ENCODE data around the gene TMEM30B.
"Not testable (repeated sequence)": the region's sequence is repeated elsewhere in the genome, so short reads cannot be mapped to it uniquely, and the experiment has no call there.

The TMEM30B gene

DNA sequence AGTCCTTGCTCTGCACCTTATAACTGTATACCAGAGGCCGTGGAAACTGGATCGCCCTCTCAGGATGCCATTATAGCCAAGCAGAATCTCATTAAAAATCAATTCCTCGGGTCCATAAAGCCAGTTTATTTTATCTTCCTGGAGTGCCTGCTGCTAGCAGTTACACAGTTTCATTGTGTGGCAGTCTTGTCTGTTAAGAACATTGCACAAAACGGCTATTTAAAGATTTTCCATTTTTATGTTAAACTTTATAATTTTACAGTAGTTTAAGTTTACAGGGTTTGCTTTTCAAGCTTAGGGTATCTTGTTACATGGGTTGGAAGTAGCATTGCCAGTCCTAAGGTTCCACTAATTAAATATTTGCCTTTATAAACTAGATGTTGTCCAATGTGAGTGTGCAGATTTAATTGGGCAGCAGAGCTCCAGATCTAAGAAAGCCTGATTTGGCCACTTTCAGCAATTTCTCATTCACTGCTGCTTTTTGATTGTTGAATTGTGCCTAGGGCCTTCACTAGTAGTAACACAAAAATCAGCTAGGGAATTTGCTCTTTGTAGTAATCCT is 17.0 kb downstream of the TMEM30B start:
- no peak for DNase-seq

GRCh38 chr14:61262082-61262481 is 19.1 kb downstream of the TMEM30B start:
- no peak for DNase-seq

- DNase-seq = no peak
Measured at GRCh38 chr14:61260939-61261776, 20.0 kb downstream of the TMEM30B start.

DNA sequence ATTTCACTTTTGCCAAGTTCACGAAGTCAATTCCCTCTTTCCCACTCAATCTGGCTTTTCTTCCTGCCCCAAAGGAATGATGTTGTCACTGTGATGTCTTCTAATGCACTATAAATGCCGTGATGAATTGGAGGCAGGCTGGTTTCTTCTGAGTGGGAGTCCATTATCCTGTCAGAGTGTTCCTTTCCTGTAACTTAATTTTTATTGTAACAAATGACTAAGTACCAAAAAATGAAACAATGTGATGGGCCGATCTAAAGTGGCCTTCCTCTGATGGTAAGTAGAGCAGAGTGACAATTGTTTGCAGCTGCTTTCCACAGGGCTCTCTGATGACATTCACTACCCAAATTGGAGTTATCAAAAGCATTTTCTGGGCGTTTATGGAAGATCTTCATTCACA is 22.2 kb downstream of the TMEM30B start:
- DNase-seq = no peak

GRCh38 chr14:61257469-61258057 is 23.6 kb downstream of the TMEM30B start:
- DNase-seq = no peak

DNA sequence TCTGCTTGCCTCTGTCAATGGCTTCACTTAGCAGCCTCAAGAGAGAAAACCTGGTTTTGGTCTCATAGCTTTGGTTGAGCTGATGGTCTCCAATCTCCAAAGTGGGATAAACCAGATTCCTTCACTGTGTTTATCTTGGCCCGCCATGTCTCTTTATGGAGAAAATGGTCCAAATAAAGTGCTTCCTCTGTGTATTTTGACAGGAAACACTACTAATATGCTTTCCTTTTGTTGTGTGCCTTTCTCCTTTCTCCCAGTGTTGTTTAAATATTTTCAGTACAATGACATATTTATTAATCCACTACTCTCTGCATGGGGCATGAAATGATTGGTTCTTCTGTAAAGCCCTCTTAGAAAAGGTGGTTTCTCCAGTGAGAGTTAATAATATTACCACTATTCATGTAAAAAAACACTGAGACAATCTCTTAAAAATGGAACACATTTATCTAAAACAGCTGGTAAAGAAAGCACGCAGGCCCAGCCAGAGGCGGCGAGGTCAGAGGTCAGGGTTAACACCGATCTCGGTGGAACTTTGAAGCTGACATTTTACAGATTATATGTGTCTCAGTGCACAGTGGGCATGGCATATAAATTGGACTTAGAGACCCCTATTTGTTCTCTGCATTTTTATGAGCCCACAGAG is 24.2 kb downstream of the TMEM30B start:
- DNase-seq = no peak

- no peak for DNase-seq
Measured at GRCh38 chr14:61255968-61256367, 25.2 kb downstream of the TMEM30B start.

DNA sequence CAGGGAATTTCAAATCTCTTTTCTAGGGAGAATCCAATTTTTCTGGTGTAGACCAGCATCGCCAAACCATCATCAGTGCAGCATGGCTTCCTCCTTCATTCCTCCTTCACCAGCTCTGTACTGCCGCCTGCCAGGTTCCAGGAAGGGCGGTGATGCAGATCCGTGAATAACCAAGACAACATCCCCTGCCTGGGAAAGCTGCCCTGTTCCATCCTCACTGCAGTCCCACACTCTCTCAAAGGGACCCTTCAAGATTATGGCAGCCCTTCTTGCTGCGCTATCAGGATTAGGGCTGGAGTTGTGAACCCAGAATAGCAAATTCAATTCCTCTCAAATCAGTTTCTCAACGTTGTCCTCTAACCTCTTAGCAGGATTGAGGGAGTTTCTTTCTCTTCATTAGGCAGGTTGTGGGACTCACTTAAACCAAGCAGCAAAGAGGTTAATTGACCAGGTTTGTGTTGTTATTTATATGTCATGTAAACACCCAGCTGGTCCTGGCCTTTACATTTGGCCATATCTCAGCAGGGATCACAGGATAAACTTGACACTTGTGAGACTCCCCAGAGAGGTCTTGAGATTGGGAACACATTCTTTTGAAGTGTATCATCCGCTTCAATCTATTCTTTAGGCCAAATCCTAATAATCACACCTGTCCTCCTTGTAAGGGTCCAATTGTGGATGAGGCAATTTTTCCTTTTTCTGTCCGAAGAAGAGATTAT is 26.2 kb downstream of the TMEM30B start:
- DNase-seq = no peak

DNA sequence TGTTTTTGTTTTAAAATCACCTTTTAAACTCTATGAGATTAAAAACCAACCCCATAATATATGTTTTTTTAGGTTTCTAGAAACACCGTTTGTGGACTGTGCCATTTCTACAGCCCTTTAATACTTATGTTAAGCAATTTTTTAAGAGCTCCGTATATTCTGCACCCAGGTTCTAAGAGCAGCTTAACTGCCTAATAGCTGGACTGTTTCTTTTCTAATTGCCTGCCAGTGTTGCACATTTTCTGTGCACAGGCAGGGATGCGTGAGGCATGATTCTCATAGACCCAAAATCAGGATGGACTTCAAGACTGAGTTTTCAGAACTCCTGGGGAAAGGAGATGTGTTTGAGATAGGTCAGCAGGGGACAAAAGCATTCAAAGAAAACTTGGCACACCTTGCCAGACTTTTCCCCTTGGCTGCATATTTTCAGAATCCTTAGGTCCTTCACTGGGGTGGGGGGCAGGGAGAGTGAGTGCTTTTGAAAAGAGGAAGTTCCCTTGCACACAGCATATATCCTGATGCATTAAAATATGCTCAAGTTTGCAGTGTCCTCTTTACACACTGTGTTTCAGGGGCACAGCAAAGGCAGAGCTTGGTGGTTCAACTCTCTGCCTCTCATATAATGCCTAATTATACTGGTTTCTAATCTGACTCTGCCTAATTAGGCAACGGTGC is 27.9 kb downstream of the TMEM30B start:
- DNase-seq = no peak

GRCh38 chr14:61252369-61253063 is 28.6 kb downstream of the TMEM30B start:
- peak; percentile 92 for DNase-seq

DNA sequence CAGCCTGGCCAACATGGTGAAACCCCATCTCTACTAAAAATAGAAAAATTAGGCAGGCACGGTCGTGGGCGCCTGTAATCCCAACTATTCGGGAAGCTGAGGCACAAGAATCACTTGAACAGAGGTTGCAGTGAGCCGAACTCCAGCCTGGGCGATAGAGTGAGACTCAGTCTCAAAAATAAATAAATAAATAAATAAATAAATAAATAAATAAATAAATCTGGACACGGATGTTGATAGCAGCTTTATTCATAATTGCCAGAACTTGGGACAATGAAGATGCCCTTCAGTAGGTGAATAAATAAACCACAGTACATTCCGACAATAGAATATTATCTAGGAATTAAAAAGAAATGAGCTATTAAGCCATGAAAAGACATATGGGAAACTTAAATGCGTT is 31.1 kb downstream of the TMEM30B start:
- no peak for DNase-seq

GRCh38 chr14:61247935-61248334 is 33.2 kb downstream of the TMEM30B start:
- DNase-seq = no peak

- DNase-seq = no peak
Measured at GRCh38 chr14:61246721-61247120, 34.4 kb downstream of the TMEM30B start.

- no peak for DNase-seq
Measured at GRCh38 chr14:61244009-61244408, 37.1 kb downstream of the TMEM30B start.

DNA sequence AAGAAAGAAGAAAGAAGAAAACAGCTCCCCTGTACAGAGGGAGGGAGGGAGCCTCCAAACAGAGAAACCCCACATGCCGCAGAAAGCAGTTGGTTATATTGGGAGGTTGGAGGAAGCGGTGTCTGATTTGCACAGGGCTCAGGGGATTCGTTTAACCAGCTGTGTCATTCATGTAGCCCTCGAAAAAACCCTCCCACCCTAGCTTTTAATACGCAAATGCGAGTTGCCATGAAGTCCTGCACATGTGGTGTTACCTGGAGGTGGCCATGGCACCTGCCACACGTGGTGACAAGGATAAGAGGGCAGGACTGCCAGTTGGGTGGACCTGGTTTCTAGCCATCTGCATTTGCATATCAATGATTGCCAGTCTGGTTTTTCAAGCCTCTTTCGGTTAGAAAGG is 40.9 kb downstream of the TMEM30B start:
- no peak for DNase-seq

DNA sequence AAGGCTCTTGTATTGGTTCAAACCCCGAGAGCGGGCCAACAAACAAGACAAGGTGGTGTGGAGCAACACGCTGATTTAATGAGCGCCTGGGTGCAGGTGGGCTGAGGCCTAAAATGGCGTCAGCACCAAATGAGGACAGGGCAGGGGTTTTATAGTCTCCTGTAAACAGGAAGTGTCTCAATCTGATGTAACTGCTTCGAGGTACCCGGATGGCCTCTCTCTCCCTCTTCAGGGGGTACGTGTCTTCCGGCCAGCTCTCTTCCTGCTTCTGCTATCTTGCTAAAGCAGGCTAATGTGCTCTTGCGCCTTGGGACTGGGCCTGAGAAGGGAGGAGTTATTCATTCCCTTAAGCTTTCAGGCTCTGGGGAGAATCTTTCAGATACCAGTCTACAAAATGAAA is 41.9 kb downstream of the TMEM30B start:
- not testable (repeated sequence) for DNase-seq

GRCh38 chr14:61238611-61239245 is 42.4 kb downstream of the TMEM30B start:
- DNase-seq = no peak

DNA sequence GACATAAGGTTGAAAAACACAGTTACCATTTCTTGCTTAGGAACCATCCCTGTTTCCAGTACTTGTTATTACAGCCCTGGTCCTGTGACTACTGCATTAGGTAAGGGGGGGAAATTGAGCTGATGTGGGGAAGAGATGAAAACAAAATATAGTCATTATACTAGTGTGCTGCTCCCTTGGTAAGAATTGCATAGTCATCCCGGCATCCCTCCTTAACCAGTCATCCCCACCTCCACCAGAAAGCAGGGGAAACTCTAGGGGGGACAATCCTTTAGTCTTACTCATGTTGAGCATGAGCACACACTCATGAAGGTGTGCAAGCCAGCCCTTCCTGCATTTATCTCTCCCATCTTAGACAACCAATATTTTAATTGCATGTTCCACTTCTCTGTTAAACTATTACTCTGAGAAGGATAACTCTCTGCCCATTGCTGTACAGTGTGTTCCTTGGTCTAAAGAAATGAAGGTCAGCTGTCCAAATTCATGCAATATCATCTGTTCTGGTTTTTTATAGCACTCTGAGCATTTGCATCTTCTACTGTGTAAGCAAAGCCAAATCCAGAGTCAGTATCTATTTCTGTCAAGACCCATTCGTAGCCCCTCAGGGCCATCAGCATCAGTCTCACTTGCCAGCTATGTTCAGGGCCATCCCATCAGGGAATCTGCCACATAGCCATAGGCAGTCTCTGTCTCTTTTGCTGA is 46.8 kb downstream of the TMEM30B start:
- DNase-seq = no peak

- no peak for DNase-seq
Measured at GRCh38 chr14:61233436-61233956, 47.6 kb downstream of the TMEM30B start.

DNA sequence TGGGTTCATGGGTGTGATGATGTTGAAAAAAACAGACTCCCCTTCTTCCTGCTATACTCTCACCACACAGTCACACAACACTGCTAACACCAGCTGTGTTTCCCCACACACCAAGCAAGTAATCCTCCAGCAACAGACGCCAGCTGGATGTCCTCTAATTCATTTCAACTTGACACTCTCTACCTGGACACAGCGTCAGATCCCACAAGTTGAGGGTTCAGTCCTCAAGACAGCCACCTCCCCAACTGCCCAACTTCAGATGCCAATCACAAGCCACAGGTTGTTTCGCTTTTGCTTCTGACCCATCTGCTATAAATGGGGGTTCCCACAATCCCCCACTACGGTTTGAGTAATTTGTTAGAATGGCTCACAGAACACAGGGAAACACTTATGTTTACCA is 49.3 kb downstream of the TMEM30B start:
- no peak for DNase-seq
